Measurements from ENCODE around the gene CDK2.

The CDK2 gene

GRCh38 chr12:56017181-56017580, 50.6 kb downstream of the CDK2 start:
- no peak for DNase-seq

- no peak for DNase-seq
Observed at GRCh38 chr12:56018356-56018755, 51.7 kb downstream of the CDK2 start.

- peak; percentile 29 for DNase-seq
Observed at GRCh38 chr12:56020423-56021184, 54.0 kb downstream of the CDK2 start, which contains the start of gene IKZF4. Gene IKZF4 (plus strand): TSS chr12:56021043. CDS start chr12:56021494, 451 bp downstream.

GRCh38 chr12:56021889-56022497, 55.4 kb downstream of the CDK2 start:
- no peak for DNase-seq
